GM18861 (cell line): ENCODE measurements around the gene DGKQ.
A peak's percentile ranks its signal among the peaks of the same experiment; 100 is the strongest.

Source experiments
- ATAC-seq: cut with Tn5 transposase; IDR thresholded peaks from one replicate; pipeline ENCODE4 v1.9.1; 2021; ENCODE audit not compliant: unreplicated experiment

Gene DGKQ

DNA sequence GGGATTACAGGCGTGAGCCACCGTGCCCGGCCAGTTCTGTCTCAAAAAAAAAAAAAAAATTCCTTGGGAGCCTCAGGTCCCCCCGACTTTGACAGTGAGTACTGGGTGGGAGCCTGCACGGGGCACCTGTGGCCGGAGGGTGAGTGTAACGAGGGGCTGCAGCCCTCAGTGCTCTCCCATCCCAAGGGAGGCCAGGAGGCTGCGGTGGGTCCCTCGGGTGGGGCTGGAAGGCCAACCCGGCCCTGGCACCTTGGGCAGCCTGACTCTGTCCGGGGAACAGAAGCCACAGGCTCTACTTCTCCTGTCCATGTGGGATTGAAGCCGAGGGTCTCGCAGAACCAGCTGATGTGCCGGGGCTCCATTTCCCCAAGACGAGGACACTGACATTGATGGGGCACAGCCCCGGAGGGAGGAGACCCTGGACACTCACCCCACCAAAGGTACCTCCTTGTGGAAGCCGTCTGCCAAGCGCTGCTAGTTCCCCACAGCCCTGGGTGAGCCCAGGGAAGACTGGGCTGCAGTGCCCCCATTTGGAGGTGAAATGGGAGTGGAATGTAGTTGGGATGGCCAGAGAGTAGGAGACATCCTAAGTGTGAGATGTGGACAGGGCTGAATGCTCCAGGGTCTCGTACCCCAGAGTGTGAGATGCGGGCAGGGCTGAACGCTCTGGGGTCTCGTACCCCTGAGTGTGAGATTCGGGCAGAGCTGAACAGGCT, 22.1 kb upstream of the DGKQ start:
- ATAC-seq: no peak

DNA sequence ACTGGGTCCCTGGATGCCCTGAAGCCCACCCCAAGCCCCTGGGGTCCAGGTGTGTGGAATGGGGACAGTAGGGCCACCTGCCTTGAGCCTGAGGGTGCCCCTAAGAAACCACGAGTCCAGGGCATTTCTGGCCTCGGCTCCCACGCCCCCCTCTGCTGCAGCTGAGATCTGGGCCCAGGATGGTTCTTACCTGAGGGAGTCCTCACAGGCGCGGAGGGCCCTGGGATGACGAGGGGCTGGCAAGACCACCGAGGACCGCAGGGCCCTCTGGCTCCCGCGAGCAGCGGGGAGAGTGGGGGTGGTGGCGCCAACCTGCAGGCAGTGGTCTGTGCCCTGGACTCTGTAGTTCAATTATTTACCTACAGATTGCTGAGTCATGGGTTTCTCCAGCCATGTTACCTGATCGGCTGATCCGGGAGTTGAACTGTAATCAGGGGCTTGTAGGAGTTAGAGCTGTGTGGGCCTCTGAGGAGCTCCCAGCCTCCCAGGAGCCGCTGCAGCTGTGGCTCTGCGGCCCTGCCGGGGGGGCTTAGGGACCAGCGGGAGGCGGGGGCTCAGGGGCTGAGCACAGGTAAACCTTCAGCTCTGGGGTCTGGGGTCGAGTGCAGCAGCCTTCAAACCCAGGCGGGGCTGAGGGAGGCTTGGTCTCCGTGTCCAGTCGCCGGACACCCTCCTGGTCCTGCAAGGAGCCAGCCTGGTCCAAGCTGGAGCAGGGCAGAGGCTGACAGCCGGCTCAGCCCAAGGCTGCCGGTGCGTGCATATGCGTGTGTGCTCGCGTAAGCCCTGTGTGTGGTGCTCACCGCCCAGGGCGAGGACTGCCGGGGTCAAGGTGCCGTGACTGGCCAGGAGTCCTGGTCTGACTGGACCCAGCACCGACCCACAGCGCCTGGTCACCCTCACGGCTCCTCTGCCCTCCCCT, 20.0 kb upstream of the DGKQ start, which contains the start of gene SLC26A1:
Gene SLC26A1, minus strand, starts transcription at position 294 of the 919 bp plus-strand sequence. CDS start 1,701 bp downstream, outside the sequence.
- no peak for ATAC-seq

GRCh38 chr4:992297-993110, 19.1 kb upstream of the DGKQ start:
- ATAC-seq: no peak

DNA sequence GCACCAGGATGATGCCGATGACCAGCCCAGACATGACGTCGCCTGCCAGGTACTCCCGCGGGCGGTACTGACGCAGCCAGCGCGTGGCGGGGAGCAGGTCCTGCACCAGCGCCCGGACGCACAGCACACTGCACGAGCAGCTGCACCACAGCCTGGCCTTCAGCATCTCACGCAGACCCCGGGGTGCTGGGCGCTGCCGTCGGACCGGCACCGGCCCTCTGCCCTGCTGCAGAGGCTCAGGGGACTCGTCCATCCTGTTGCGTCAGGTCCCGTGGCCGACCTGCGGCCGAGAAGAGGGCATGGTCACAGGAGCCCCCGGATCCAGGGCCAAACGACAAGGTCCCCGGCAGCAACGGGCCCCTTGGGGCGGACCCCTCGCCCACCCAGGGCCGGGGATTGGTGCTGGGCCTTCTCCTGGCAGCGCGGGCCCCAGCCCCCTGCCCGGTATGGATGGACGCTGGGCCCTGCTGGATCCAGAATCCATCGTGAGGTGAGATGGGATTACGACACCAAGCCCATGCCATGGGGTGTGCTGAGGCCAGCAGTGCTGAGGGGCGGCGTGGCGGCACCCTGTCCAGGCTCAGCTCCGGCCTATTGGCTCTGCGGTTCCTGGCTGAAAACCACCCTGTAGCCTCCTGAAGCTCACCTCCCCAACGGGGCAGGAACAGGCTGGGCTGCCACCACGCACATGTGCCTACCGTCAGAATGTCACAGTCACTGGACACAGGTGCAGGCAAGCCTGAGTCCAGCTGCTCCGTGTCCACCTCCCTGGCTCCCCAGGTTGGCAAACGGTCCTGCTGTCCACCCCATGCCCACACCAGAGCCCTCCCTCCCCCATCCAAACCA, 18.3 kb upstream of the DGKQ start:
- no peak for ATAC-seq

GRCh38 chr4:990746-991367, 17.5 kb upstream of the DGKQ start:
- no peak for ATAC-seq

- no peak for ATAC-seq
Observed at GRCh38 chr4:989722-990471, 16.5 kb upstream of the DGKQ start.

DNA sequence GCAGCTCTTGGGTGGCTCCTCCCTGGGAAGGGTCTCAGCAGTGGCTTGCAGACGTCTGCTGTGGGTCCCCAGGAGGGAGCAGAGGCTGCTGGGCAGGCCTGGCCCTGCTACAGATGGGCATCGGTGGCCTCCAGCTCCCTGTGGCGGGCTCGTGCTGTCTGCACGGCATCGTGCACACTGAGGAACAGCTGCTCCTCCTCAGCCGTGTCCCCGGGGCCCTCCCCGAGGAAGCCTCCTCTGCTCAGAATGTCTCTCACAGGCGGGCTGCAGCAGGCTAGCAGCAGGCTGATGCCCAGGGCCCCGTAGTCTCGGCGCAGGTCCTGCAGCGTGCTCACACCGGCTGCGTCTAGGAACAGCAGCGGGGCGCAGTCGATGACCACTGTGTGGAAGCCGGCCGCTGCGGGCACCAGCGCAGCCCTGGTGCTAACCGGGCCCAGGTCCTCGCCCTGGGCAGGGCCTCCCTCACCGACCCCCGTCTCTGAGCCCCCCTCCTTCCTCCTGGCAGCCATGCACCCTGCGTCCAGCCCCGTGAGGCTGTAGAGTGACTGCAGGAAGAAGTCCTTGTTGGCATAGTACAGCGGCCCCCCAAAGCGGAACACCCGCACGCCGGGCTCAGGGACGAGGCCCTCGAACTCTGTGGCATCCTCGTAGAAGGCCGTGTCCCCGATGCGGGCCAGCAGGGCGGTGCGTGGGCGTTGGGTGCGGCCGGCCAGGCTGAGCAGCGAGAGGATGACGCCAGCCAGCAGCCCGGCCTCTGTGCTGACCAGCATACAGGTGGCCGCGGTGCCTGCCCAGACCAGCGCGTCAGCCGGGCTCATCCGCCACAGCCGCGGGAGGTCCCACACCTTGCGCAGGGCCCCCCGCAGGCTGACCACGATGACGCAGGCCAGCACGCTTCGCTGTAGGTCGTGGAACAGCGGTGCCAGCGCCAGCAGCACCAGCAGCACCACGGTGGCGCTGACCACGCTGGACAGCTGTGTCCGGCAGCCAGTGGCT, 15.7 kb upstream of the DGKQ start:
- no peak for ATAC-seq

DNA sequence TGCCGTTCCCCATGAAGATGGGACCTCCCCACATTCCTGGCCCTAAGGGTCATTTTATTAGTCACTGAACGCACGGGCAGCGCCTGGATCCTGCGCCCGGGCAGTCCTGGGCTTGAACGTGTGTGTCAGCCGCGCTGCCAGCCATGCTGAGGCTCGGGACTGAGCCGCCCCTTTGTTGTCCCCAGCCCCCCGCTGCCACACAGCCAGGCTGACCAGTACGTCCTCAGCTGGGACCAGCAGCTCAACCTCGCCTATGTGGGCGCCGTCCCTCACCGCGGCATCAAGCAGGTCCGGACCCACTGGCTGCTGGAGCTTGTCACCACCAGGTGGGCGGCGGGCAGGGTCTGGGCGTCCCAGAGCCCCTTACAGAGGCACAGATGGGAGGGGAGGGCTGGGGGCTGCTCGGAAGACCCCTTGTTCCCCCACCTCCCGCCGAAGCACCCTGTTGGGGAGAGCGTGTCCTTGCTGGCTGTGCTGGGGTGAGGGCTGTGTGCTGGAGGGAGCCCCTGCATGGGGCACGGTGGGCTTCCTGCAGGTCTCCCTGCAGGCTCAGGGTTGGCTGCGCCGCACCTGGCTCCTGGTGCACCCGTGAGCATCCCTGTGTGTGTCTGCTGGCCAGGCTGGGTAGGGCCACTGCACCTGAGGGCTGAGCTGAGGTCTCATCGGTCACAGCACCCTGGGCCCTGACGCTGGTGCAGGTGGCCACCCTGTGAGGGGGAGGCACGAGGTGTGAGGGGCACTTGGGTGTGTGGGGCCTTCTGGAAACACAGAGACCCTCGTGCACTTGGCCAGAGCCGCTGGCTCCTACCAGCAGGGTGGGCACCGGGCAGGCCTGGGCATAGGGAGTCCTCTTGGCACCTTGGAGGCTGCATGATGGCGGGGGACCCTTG, 14.5 kb upstream of the DGKQ start:
- ATAC-seq: no peak

DNA sequence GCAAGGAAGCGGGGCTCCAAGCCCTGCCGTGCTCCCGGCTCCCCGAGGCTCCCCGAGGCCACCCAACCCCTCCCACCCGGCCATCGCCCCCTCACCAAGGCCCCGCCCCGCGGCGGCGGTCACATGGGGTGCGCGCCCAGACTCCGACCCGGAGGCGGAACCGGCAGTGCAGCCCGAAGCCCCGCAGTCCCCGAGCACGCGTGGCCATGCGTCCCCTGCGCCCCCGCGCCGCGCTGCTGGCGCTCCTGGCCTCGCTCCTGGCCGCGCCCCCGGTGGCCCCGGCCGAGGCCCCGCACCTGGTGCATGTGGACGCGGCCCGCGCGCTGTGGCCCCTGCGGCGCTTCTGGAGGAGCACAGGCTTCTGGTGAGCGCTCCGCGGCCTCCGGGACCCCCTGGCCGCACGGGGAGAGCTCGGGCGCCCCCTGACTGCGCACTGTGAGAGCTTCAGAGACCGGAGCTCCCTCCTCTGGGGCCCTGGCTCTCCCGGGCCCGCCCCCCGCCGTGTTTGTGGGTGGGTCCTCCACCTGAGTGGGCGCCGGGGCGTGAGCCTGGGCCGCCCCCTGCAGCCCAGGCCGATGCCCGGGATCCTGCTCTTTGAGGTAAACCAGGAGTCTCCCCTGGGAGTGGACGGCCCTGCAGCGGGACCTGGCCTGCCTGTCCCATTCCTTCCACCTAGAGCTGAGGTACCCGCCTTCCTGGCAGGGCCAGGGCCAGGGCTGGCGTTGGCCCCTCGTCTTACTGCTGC, 13.7 kb upstream of the DGKQ start, which contains the start of gene IDUA:
Gene IDUA, plus strand, starts transcription at position 166 of the 745 bp plus-strand sequence. Its CDS starts 41 bp downstream, at position 207.
- ATAC-seq: peak; percentile 61

- peak; percentile 12 for ATAC-seq
Observed at GRCh38 chr4:986428-986878, 13.1 kb upstream of the DGKQ start.

DNA sequence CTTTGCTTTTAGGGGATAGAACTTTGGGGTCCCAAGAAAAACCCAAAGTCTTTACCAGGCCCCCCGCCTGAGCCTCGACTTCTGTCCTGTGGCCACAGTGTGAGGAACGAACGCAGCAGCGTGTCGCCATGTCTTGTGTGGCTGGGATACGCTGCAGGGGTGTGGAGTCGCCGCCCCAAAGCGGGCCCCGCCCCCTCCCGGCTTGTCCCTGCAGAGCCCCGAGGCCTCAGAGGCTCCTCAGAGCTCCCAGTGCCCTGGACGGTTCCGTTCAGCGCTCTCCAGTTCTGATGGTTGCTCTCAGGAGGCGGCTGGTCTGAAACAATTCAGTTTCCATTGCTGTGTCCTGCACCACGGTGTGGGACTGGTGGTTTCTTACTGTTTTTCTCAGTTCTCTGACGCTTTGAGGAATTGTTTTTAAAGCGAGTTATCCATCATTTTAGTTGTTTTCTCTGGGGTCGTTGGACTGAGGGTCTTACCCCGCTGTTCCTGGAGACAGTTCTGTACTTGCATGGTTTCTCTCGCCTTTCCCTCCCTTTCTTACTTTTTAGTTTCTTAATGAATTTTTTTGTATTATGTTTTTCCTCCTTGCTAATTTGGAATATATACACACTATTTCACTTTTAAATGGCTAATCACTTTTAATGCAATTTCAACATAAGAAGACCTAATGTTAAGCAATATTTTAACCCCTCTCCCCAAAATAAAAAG, 11.9 kb upstream of the DGKQ start:
- no peak for ATAC-seq

DNA sequence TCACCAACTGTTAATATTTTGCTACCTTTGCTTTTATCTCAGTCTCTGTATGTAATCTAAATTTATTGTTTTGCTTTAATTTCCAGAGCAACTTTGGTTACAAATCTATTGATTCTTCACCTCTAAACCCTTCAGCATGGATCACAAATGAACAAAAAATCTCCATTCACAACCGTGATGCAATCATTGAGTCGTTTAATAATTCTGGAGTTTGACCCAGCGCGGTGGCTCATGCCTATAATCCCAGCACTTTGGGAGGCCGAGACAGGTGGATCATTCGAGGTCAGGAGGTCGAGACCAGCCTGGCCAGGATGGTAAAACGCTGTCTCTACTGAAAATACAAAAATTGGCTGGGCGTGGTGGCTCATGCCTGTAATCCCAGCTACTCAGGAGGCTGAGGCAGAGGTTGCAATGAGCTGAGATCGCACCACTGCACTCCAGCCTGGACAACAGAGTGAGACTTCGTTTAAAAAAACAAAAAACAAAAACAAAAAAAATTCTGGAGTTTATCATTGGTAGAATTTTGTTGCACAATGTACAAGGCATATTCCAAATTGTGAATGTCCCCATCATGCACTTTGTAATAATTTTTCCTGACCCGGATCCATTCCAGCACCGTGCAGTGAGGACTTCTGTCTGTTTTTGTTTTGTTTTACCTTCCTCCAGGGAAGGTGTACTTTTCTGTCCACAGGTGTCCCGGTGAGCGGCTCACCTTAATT, 11.1 kb upstream of the DGKQ start:
- ATAC-seq: no peak

GRCh38 chr4:982814-983213, 9.4 kb upstream of the DGKQ start:
- no peak for ATAC-seq

DNA sequence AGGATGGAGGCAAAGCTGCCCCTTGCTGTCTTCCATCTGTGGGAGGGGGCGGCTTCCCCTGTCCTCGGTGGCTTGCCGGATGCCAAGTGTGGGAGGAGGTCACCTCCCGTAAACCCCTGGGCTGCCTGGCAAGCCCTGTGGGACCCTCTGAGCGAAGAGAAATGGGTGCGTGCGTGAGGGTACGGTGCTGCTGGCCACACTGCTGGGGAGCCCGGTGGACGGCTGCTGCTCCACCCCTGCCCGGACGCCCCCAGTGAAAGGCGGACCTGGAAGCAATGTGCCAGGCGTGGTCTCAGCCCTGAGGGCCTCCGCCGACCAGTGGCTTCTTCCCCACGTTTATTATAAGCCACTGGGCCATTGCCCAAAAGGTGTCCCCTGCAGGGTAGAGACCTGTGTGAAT, 8.9 kb upstream of the DGKQ start:
- no peak for ATAC-seq
